Sigmoid colon (tissue), 7 donors: ENCODE results near the gene SETD1B. TPM values are rescaled to one million over a fixed set of nuclear protein-coding genes. Genes with fewer than 3 reads are reported as not detected.
"Not testable (repeated sequence)": the region's sequence is repeated elsewhere in the genome, so short reads cannot be mapped to it uniquely, and the experiment has no call there.

Experiments used
- DNase-seq: peaks from one replicate; pipeline ENCODE4 v3.0.0-alpha.2; 2019
- H3K27ac ChIP-seq, 4 donors: fragments of 200-600 bp; sonication (generic); one replicate each; pipeline ENCODE4 v1.5.1; 2016 to 2019; ENCODE audit warnings: mild to moderate bottlenecking in 1 of 4
- H3K27me3 ChIP-seq, 3 donors: fragments of 200-600 bp; sonication (generic); one replicate each; pipeline ENCODE4 v1.5.1; 2019; ENCODE audit warnings: mild to moderate bottlenecking in 1 of 3
- H3K36me3 ChIP-seq, 4 donors: fragments of 200-600 bp; sonication (generic); one replicate each; pipeline ENCODE4 v1.5.1; 2016 to 2019
- H3K4me1 ChIP-seq, 4 donors: fragments of 200-600 bp; sonication (generic); one replicate each; pipeline ENCODE4 v1.5.1; 2017 to 2019
- H3K4me3 ChIP-seq, 4 donors: fragments of 200-600 bp; sonication (generic); one replicate each; pipeline ENCODE4 v1.5.1; 2017 to 2019; ENCODE audit warnings: mild to moderate bottlenecking in 2 of 4, moderate library complexity in 1 of 4
- H3K9me3 ChIP-seq, 4 donors: fragments of 200-600 bp in 3 of 4; sonication (generic) in 3 of 4; one replicate each; pipeline versions ENCODE4 v1.5.1 to v1.6.1; 2013 to 2019
- CTCF ChIP-seq, 4 experiments: fragments of 450-650 bp in 3 of 4; fragments of 200-600 bp in 1 of 4; IDR thresholded peaks; one replicate each; pipeline ENCODE4 v1.5.1; 2016 to 2019; ENCODE audit warnings: antibody characterized with exemption in 4 of 4, mild to moderate bottlenecking in 3 of 4, moderate library complexity in 2 of 4
- EP300 ChIP-seq, 4 donors: sonication (generic); formaldehyde crosslinking; IDR thresholded peaks; one replicate each; pipeline ENCODE4 v1.6.1; 2017; ENCODE audit warnings: antibody characterized with exemption in 4 of 4
- POLR2A ChIP-seq, 2 donors: fragments of 450-650 bp; IDR thresholded peaks; one replicate each; pipeline ENCODE4 v1.6.1; 2016; ENCODE audit warnings: antibody characterized with exemption in 2 of 2, mild to moderate bottlenecking in 2 of 2, moderate library complexity in 2 of 2
- POLR2AphosphoS5 ChIP-seq, 4 donors: sonication (generic); formaldehyde crosslinking; IDR thresholded peaks; one replicate each; pipeline ENCODE4 v1.6.1; 2017; ENCODE audit warnings: antibody characterized with exemption in 4 of 4
- WGBS, 2 donors: extraction: QIAGEN DNeasy Blood & Tissue Kit; methylation state at CpG; one replicate each; pipeline ENCODE4 v1.1.7; 2013; 5-methylcytosine and 5-hydroxymethylcytosine counted together
- intact Hi-C: fragments of 100-400 bp; cut with DNase I; formaldehyde crosslinking; loops from one replicate; pipeline ENCODE4 v1.15.1; 2023
- polyA plus RNA-seq, 3 donors: library from polyadenylated mRNA; stranded (reverse); fragments of 200-250 nt; gene quantifications; one replicate each; pipeline ENCODE4 v1.2.3, GENCODE V29; 2013
- total RNA-seq, 4 donors: library from RNA; depleted of rRNA; stranded (reverse); fragments of >200 nt; gene quantifications; one replicate each; pipeline ENCODE4 v1.1.0, GENCODE V29; 2016
- donor health status: healthy with polysubstance abuse.
- donor health status: Bipolar disorder and iron deficiency.
- donor health status: healthy.

The SETD1B gene
- total RNA-seq (10 to 100 TPM in 2 of 4 donors, 1 to 10 TPM in 2; 7.6 to 16.9 (median 11.4) TPM), polyA plus RNA-seq (10 to 100 TPM in 1 of 3 donors, 1 to 10 TPM in 2; 2.4 to 16.0 (median 3.0) TPM)

GRCh38 chr12:121803861-121804416 lies at the start of gene SETD1B:
SETD1B (plus strand) TSS chr12:121804009; CDS start chr12:121804738, 729 bp downstream.
- no peak for TF ChIP-seq POLR2A (IDR thresholded peaks at IDR 0.05)
- no peak for TF ChIP-seq EP300 (IDR thresholded peaks at IDR 0.05)
- peak in 3 of 4 donors; percentile 13 to 61 (median 49) for TF ChIP-seq POLR2AphosphoS5 (IDR thresholded peaks at IDR 0.05)
- peak; percentile 85 for DNase-seq
- Histone ChIP-seq H3K36me3 (peaks cover 7 to 15% (median 9%) of the 10 kb centered on the region in 4 donors), H3K4me1 (peaks cover 0 to 42% (median 38%) of the 10 kb centered on the region in 4 donors), H3K27me3 (no peaks in the 10 kb centered on the region), H3K4me3 (peak within 1 kb of the TSS; percentile 63 to 81 (median 78)), H3K27ac (peak within 1 kb of the TSS; percentile 100), H3K9me3 (no peaks in the 10 kb centered on the region)
- intact Hi-C loops, result loop anchor here (10.0 kb wide), 1 partner anchor 261 kb away; no protein-coding TSS in a partner anchor
- 1% methylated on average over 74 of the region's 74 CpGs for WGBS, 2 donors

GRCh38 chr12:121754836-121755235 lies 49.0 kb upstream of the SETD1B start:
- WGBS, 2 donors, result 90 to 96% methylated on average over 11 of the region's 11 CpGs
- Histone ChIP-seq H3K36me3 (peaks cover 0 to 9% (median 2%) of the 10 kb centered on the region in 4 donors), H3K27ac (peak overlapping the region in 3 of 4 donors; percentile 75 to 77 (median 75)), H3K4me1 (peaks cover 0 to 19% (median 9%) of the 10 kb centered on the region in 4 donors), H3K27me3 (no peaks in the 10 kb centered on the region), H3K4me3 (no peak overlapping the region), H3K9me3 (no peaks in the 10 kb centered on the region)
- TF ChIP-seq POLR2AphosphoS5 (IDR thresholded peaks at IDR 0.05), result no peak
- TF ChIP-seq CTCF (IDR thresholded peaks at IDR 0.05), result no peak
- no peak for TF ChIP-seq EP300 (IDR thresholded peaks at IDR 0.05)
- TF ChIP-seq POLR2A (IDR thresholded peaks at IDR 0.05), result no peak
- no peak for DNase-seq
- intact Hi-C loops, result loop anchor here (5.0 kb wide), 1 partner anchor 43 kb away; the partner anchor contains the start of gene TMEM120B

GRCh38 chr12:121755591-121755990 lies 48.2 kb upstream of the SETD1B start:
- TF ChIP-seq POLR2AphosphoS5 (IDR thresholded peaks at IDR 0.05) (no peak), POLR2A (IDR thresholded peaks at IDR 0.05) (no peak), CTCF (IDR thresholded peaks at IDR 0.05) (no peak), EP300 (IDR thresholded peaks at IDR 0.05) (no peak)

GRCh38 chr12:121758536-121758935 lies 45.3 kb upstream of the SETD1B start:
- H3K9me3 ChIP-seq, intact Hi-C loops, DNase-seq, H3K36me3 ChIP-seq, H3K27ac ChIP-seq, H3K27me3 ChIP-seq, H3K4me3 ChIP-seq: not testable (repeated sequence)
- peaks cover 0 to 29% (median 24%) of the 10 kb centered on the region in 4 donors for H3K4me1 ChIP-seq
- WGBS, 2 donors, result 96% methylated on average over 22 of the region's 22 CpGs

More at GRCh38 chr12:121755591-121755990, 48.2 kb upstream of the SETD1B start:
- Histone ChIP-seq H3K27ac (no peak overlapping the region), H3K9me3 (no peaks in the 10 kb centered on the region), H3K4me1 (peaks cover 0 to 19% (median 9%) of the 10 kb centered on the region in 4 donors), H3K36me3 (peaks cover 0 to 6% (median under 1%) of the 10 kb centered on the region in 4 donors), H3K4me3 (no peak overlapping the region), H3K27me3 (no peaks in the 10 kb centered on the region)
- 96 to 97% methylated on average over 3 of the region's 3 CpGs for WGBS, 2 donors
- intact Hi-C loops, result no loop called here
- no peak for DNase-seq

- TF ChIP-seq POLR2AphosphoS5 (IDR thresholded peaks at IDR 0.05) (no peak), CTCF (IDR thresholded peaks at IDR 0.05) (no peak), EP300 (IDR thresholded peaks at IDR 0.05) (no peak), POLR2A (IDR thresholded peaks at IDR 0.05) (no peak)
- WGBS, 2 donors, result 87 to 89% methylated on average over 6 of the region's 6 CpGs
- Histone ChIP-seq H3K4me1 (peaks cover 0 to 39% (median 33%) of the 10 kb centered on the region in 4 donors), H3K4me3 (no peak overlapping the region), H3K9me3 (no peaks in the 10 kb centered on the region), H3K27ac (peak overlapping the region in 3 of 4 donors; percentile 44 to 64 (median 60)), H3K36me3 (peaks cover 0 to 6% (median 0%) of the 10 kb centered on the region in 4 donors), H3K27me3 (no peaks in the 10 kb centered on the region)
- intact Hi-C loops, result no loop called here
- no peak for DNase-seq
Observed at GRCh38 chr12:121762269-121762668, 41.5 kb upstream of the SETD1B start.
